Kidney capillary endothelial cell (primary cell): Measurements from ENCODE around the gene FGD5.
"Not testable (repeated sequence)": the region's sequence is repeated elsewhere in the genome, so short reads cannot be mapped to it uniquely, and the experiment has no call there.

ENCODE experiments used
- DNase-seq: peaks from one replicate; pipeline ENCODE4 v3.0.0-alpha.2; 2018; ENCODE audit warnings: low spot score

FGD5 gene

GRCh38 chr3:14877469-14877868 lies 58.7 kb downstream of the FGD5 start:
- DNase-seq, result no peak

- DNase-seq, result no peak
These were observed 60.6 kb downstream of the FGD5 start for GRCh38 chr3:14879211-14879874.

DNA sequence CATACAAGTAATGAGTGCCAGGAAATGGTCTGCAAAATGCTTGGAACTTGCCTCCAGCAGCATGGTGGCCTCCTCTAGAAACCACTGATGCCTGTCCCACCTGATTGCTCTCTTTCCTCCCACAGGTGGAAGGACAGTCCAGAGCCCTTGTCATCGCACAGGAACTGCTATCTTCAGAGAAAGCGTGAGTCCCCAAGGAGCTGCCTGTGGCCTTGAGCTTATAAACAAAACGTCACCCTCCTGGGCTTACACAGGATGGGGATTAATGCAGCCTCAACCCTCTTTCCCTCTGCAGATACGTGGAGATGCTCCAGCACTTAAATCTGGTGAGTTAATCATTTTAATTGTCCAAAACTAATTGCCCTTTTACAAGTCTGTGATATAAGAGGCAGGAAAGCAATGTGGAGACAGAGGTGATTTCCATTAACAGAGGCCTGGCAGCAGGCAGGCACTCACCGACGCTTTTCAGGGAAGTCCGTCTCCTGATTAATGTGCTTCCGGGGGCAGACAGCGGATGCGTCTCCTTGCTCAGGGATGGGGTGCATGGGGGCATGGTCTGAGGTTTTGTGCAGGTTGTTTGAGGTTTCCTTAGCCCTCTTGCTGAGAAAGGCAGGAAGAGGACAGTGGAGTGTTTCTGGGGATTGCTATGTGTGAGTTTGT lies 61.8 kb downstream of the FGD5 start:
- DNase-seq, result no peak

DNA sequence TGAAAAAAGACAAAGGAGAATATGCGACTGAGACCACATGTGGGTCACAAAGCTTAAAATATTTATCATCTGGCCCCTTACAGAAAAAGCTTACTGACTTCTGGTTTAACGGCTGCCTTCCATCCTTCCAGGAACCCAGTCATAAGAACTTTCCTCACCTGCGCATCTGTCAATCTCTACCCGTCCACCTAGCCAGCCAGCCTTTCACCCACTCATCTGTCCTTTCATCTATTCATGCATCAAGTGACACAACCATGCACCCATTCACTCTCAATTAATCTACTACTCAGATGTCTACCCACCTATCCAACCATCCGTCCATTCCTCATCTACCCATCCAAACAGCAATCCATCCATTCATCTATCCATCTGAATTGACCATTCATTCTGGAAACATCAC lies 64.5 kb downstream of the FGD5 start:
- no peak for DNase-seq

- no peak for DNase-seq
These were observed 65.9 kb downstream of the FGD5 start for GRCh38 chr3:14884665-14885064.

DNA sequence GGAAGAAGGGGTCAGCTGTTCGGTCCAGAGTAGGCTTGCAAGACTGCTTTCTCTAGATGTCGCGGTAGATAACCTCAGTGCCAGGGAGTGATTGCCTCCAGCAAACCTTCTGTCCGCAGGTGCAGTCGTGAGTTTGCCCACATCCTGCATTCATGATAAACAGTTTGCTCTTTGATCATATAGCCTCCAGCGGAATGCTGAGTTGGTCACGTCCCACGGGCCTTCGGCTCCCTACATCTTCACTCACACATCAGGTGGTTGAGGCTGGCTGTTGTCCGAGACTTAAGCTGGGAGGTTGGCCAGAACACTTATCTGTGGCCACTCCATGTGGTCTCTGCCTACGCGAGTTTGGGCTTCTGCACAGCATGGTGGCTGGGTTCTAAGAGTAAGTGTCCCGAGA lies 66.5 kb downstream of the FGD5 start:
- no peak for DNase-seq

DNA sequence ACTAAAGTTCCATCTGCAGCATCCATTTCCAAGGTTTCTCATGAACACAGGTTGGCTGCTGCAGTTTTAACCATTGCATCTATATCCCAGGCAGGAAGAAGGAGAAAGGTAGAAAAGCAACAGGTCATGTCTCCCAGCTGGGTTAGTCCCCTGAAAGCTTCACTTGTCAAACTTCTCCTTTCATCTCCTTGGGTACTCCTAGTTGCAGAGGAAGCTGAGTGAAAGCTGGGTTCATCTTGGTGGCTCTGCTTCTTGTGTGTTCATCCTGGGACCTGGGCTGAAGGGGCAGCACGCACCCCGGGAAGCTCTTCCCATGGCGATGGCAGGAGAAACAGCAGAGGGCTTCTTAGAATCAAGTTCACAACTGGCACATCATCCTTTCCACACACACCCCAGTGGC lies 67.3 kb downstream of the FGD5 start:
- no peak for DNase-seq

GRCh38 chr3:14889205-14889604 lies 70.4 kb downstream of the FGD5 start:
- no peak for DNase-seq

GRCh38 chr3:14889943-14890342 lies 71.2 kb downstream of the FGD5 start:
- no peak for DNase-seq

DNA sequence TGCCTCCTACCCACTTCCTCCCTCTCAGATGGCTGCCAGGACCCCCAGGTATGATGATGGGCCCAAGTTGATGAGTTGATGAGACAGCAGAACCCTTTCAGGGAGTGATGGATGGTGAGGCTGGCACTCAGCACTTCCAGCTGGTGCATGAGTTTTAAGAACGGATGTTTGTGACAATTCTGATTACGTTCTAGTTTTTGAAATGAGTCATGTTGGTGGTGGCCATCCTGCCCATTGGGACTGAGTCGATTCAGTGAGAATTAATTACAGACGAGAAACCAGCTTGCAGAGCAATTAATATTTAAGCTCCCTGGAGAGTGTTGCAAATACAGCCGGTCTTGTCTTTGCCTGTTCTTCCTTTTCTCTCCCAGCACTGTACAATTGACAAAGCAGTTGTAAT lies 71.7 kb downstream of the FGD5 start:
- DNase-seq, result peak; percentile 21

- DNase-seq, result no peak
These were observed 72.7 kb downstream of the FGD5 start for GRCh38 chr3:14891135-14892132.

DNA sequence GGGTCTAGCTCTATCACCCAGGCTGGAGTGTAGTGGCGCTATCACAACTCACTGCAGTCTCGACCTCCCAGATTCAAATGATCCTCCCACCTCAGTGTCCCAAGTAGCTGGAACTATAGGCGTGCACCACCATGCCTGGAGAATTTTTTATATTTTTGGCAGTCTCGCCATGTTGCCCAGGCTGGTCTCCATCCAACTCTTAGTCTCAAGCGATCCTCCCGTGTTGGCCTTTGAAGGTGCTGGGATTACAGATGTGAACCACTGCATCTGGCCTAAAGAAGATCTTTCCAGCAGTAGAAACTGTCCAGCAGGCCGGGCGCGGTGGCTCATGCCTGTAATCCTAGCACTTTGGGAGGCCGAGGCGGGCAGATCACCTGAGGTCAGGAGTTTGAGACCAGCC lies 73.5 kb downstream of the FGD5 start:
- DNase-seq, result no peak

DNA sequence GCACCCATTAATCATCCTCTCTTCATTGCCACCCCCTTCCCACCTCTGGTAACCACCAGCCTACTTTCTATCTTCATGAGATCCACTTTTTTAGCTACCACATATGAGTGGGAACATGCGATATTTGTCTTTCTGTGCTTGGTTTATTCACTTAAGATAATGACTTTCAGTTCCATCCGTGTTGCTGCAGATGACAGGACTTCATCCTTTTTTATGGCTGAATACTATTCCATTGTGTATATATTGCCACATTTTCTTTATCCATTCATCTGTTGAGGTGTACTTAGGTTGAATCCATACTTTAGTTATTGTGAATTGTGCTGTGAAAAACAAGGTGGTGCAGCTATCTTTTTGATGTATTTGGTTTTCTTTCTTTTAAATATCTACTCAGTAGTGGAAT lies 75.3 kb downstream of the FGD5 start:
- no peak for DNase-seq

- DNase-seq, result no peak
These were observed 78.5 kb downstream of the FGD5 start for GRCh38 chr3:14897266-14897665.

DNA sequence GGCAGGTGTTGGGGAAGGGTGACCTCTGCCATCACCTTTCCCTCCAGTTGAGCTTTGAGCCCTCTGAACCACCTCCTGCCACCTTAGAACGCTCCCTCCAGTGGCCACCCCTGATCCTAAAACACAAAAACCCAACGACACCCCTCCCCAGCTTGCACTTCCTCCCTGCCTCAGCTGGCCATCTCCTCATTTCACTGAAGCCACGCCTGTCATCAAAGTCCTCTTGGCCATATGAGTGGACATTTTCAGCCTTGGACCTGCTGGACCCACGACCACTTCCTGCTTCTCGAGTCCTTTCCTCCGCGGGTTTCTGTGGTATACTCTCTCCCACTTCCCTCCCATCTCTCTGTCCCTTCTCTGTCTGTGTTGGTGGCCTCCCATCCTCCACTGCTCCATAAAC lies 80.2 kb downstream of the FGD5 start:
- no peak for DNase-seq

DNA sequence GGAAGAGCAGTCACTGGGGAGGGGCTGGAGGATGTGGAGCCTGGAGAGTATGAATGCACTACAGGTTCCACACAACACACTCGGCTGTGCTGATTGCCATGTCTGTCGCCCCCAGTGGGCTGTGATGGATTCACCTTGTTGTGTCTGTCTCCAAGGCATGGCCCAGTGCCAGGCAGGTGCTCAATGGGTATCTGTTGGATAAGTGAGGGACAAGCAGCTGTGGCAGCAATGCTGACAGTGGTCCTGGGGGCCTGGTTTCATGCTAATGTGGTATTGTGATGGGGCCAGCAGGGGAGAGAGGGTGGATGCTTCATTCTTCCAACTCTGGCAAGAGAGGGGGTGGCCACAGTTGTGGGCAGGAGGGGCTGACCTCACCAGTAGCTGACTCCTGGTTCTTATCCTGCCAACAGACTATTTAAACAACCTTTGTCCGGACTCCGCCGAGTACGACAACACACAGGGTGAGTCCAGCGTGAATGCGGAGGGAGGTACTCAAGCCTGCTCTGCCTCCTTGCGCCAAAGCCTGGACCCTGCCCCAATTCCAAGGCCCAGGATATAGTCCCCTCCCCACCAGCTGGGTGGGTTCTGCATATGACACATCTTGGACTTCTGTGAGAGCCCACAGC lies 81.3 kb downstream of the FGD5 start:
- no peak for DNase-seq

DNA sequence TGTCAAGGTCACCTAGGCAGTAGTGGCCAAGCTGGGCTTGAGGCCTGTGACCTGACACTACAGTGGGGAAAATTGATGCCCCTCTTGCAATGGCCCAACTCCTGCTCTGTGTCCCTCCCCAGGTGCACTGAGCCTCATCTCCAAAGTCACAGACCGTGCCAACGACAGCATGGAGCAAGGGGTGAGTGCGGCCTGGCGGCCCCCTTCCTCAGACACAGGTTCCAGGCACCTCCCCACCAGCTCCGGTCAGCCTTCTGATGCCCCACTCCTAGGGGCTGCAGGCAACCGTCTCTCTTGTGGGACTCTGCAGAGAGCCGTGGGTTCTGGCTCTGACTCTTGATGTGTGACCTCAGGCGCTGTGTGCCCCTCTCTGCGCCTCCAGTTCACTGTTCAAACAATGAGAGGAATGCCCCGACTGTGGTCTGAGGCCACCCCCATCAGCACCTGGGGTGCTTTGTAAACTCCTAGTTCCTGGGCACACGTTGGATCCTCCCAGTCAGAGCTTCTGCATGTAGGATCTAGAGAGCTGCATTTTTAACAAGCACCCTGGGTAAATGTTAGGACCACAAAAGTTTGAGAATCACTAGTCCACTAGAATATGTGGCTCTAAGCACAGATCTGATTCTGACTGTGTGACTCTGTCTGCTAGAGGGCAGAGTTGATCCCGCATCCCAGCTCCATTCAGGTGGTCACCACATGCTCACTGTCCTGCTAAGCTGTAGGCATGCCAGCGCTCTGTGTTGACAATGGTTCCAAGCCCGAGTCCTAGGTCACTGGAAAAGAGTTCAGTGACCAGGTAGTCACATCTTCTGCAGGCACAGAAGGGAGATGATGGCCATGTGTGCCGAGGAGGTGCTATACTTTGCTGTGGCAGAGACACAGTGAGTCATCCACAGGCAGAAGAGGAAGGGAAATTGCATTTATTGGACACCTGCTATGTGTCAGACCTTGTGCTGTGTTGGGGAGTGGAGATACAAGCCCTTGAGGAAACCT lies 82.4 kb downstream of the FGD5 start:
- no peak for DNase-seq

DNA sequence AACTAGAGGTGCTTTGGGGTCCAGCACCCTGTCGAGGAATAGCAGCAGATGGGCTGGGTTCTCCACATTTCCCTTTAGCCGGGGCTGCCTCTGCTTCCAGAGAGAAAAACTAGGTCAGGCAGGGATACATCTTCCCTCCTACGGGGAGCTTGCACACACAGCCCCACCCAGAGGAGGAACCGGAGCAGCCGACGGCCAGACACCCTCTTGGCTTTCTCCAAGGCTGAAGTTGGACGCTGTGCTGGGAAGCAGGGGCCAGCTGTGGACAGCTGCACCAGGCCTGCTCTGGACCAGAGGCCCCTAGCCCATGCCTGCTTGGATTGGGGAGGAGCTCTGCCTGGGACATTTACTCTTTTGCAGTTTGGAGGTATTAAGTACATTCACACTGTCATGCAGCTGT lies 84.0 kb downstream of the FGD5 start:
- DNase-seq, result no peak

GRCh38 chr3:14903501-14903900 lies 84.7 kb downstream of the FGD5 start:
- DNase-seq, result not testable (repeated sequence)

- DNase-seq, result no peak
These were observed 86.4 kb downstream of the FGD5 start for GRCh38 chr3:14905055-14905657.
